H9 (cell line): ENCODE data around the gene RAD50. TPM values are rescaled to one million over a fixed set of nuclear protein-coding genes. Genes with fewer than 3 reads are reported as not detected.

Experiments
- DNase-seq: peaks from one replicate; pipeline ENCODE4 v3.0.0-alpha.2; 2017
- H2AFZ ChIP-seq: one replicate; pipeline ENCODE4 v1.6.1; 2013; ENCODE audit warnings: mild to moderate bottlenecking, low read length, control low read depth, moderate library complexity
- H2AK5ac ChIP-seq: 2 replicates; pipeline ENCODE4 v1.6.1; 2013; ENCODE audit warnings: low read length, control low read depth, mixed read lengths; ENCODE audit not compliant: insufficient read length
- H2BK120ac ChIP-seq: one replicate; pipeline ENCODE4 v1.6.1; 2013; ENCODE audit warnings: low read depth, mild to moderate bottlenecking, low read length, control low read depth, inconsistent platforms; ENCODE audit not compliant: poor library complexity, severe bottlenecking
- H2BK12ac ChIP-seq: 2 replicates; pipeline ENCODE4 v1.6.1; 2013; ENCODE audit warnings: low read length, control low read depth, mixed read lengths, low read depth; ENCODE audit not compliant: insufficient read length
- H2BK15ac ChIP-seq: 2 replicates; pipeline ENCODE4 v1.6.1; 2013; ENCODE audit warnings: low read depth, low read length, control low read depth
- H2BK20ac ChIP-seq: one replicate; pipeline ENCODE4 v1.6.1; 2013; ENCODE audit warnings: low read depth, mild to moderate bottlenecking, low read length, control low read depth, inconsistent platforms; ENCODE audit not compliant: poor library complexity, severe bottlenecking
- H2BK5ac ChIP-seq: 2 replicates; pipeline ENCODE4 v1.6.1; 2013; ENCODE audit warnings: low read length, control low read depth, mixed read lengths; ENCODE audit not compliant: insufficient read length
- H3K14ac ChIP-seq: 2 replicates; pipeline ENCODE4 v1.6.1; 2013; ENCODE audit warnings: low read length, control low read depth; ENCODE audit not compliant: insufficient read depth
- H3K18ac ChIP-seq: 2 replicates; pipeline ENCODE4 v1.6.1; 2013; ENCODE audit warnings: low read depth, mild to moderate bottlenecking, mixed read lengths, low read length, control low read depth; ENCODE audit not compliant: insufficient read length
- H3K23ac ChIP-seq: 2 replicates; pipeline ENCODE4 v1.6.1; 2013; ENCODE audit warnings: low read length, control low read depth, mixed read lengths, low read depth; ENCODE audit not compliant: insufficient read length
- H3K23me2 ChIP-seq: 2 replicates; pipeline ENCODE4 v1.6.1; 2013; ENCODE audit warnings: low read depth, mild to moderate bottlenecking, mixed read lengths, low read length, control low read depth; ENCODE audit not compliant: insufficient read length, poor library complexity, severe bottlenecking
- H3K27ac ChIP-seq: 2 replicates; pipeline ENCODE4 v1.5.1; 2013; ENCODE audit warnings: low read length, control low read depth, mixed read lengths, low read depth; ENCODE audit not compliant: insufficient read length
- H3K27me3 ChIP-seq: 2 replicates; pipeline ENCODE4 v1.6.1; 2013; ENCODE audit warnings: low read length, control low read depth, inconsistent platforms; ENCODE audit not compliant: insufficient read depth
- H3K4ac ChIP-seq: 2 replicates; pipeline ENCODE4 v1.6.1; 2013; ENCODE audit warnings: low read depth, mild to moderate bottlenecking, control low read depth, inconsistent platforms, low read length, moderate library complexity
- H3K4me1 ChIP-seq: 2 replicates; pipeline ENCODE4 v1.6.1; 2013; ENCODE audit warnings: low read length, control low read depth, inconsistent platforms; ENCODE audit not compliant: insufficient read depth
- H3K4me2 ChIP-seq: 2 replicates; pipeline ENCODE4 v1.6.1; 2013; ENCODE audit warnings: low read length, control low read depth, mixed read lengths; ENCODE audit not compliant: insufficient read length, insufficient read depth
- H3K56ac ChIP-seq: 2 replicates; pipeline ENCODE4 v1.6.1; 2013; ENCODE audit warnings: low read depth, mild to moderate bottlenecking, mixed read lengths, low read length, control low read depth; ENCODE audit not compliant: insufficient read length
- H3K79me1 ChIP-seq: 2 replicates; pipeline ENCODE4 v1.6.1; 2013; ENCODE audit warnings: low read depth, mild to moderate bottlenecking, moderate library complexity, low read length, control low read depth, inconsistent platforms; ENCODE audit not compliant: insufficient read depth, poor library complexity, severe bottlenecking
- H3K79me2 ChIP-seq: 2 replicates; pipeline ENCODE4 v1.6.1; 2013; ENCODE audit warnings: low read length, control low read depth, inconsistent platforms; ENCODE audit not compliant: insufficient read depth
- H3K9ac ChIP-seq: 2 replicates; pipeline ENCODE4 v1.6.1; 2013; ENCODE audit warnings: low read length, control low read depth, mixed read lengths; ENCODE audit not compliant: insufficient read length; ENCODE audit errors: extremely low read depth
- H3K9me3 ChIP-seq: one replicate; pipeline ENCODE4 v1.6.1; 2013; ENCODE audit warnings: low read depth, low read length, inconsistent platforms; ENCODE audit not compliant: control insufficient read depth
- H3T11ph ChIP-seq: one replicate; pipeline ENCODE4 v1.6.1; 2013; ENCODE audit warnings: mild to moderate bottlenecking, low read length, control low read depth, inconsistent platforms
- H4K20me1 ChIP-seq: one replicate; pipeline ENCODE4 v1.6.1; 2013; ENCODE audit not compliant: control insufficient read depth, insufficient read length, insufficient read depth
- H4K5ac ChIP-seq: 2 replicates; pipeline ENCODE4 v1.6.1; 2013; ENCODE audit warnings: low read depth, mild to moderate bottlenecking, mixed read lengths, low read length, control low read depth; ENCODE audit not compliant: insufficient read length
- H4K8ac ChIP-seq: replicated peaks from 2 replicates; pipeline ENCODE4 v1.6.1; 2013; ENCODE audit warnings: low read length, control low read depth, mixed read lengths, low read depth; ENCODE audit not compliant: insufficient read length
- H4K91ac ChIP-seq: 2 replicates; pipeline ENCODE4 v1.6.1; 2013; ENCODE audit warnings: low read depth, mild to moderate bottlenecking, moderate library complexity, mixed read lengths, low read length, control low read depth; ENCODE audit not compliant: insufficient read length
- H3K27ac Mint-ChIP-seq, 3 experiments: 2 replicates in 2 of 3; 3 replicates in 1 of 3; pipeline ENCODE4 v1.8.0; 2020 to 2021; ENCODE audit warnings: mixed read lengths in 3 of 3, mild to moderate bottlenecking in 1 of 3, moderate library complexity in 1 of 3
- H3K27me3 Mint-ChIP-seq: 2 replicates; pipeline ENCODE4 v1.8.0; 2021; ENCODE audit warnings: low read depth, mild to moderate bottlenecking, moderate library complexity, mixed read lengths
- H3K36me3 Mint-ChIP-seq, 3 experiments: 2 replicates in 2 of 3; 3 replicates in 1 of 3; pipeline ENCODE4 v1.8.0; 2020 to 2021; ENCODE audit warnings: low read depth in 3 of 3, mixed read lengths in 3 of 3; ENCODE audit not compliant: insufficient read depth in 1 of 3
- H3K4me1 Mint-ChIP-seq, 2 experiments: 2 replicates each; pipeline ENCODE4 v1.8.0; 2020; ENCODE audit warnings: mixed read lengths in 2 of 2
- H3K4me3 Mint-ChIP-seq, 2 experiments: 2 replicates in 1 of 2; 3 replicates in 1 of 2; pipeline ENCODE4 v1.8.0; 2020 to 2021; ENCODE audit warnings: mild to moderate bottlenecking in 2 of 2, mixed read lengths in 2 of 2, moderate library complexity in 1 of 2
- H3K9me3 Mint-ChIP-seq, 2 experiments: 2 replicates in 1 of 2; 3 replicates in 1 of 2; pipeline ENCODE4 v1.8.0; 2020; ENCODE audit warnings: mild to moderate bottlenecking in 2 of 2, mixed read lengths in 2 of 2, moderate library complexity in 1 of 2
- WGBS: extraction: QIAGEN DNeasy Blood & Tissue Kit; methylation state at CpG from one replicate; pipeline ENCODE4 v1.1.7; 2013; ENCODE audit warnings: missing lambda C conversion rate, low lambda C conversion rate, mixed read lengths; ENCODE audit not compliant: insufficient read length; ENCODE audit errors: extremely low coverage; 5-methylcytosine and 5-hydroxymethylcytosine counted together
- total RNA-seq: library from RNA; stranded (reverse); gene quantifications from 2 replicates; pipeline ENCODE4 v1.2.1, GENCODE V29; 2021
- TF ChIP-seq, protein P1 (sequence below): fragments of 200-600 bp; sonication (generic); conservative IDR thresholded peaks from 3 replicates; pipeline ENCODE4 v1.8.0; 2021; ENCODE audit warnings: antibody characterized with exemption, mild to moderate bottlenecking

The RAD50 gene
- total RNA-seq, 1 experiment from 2014 or later, result 46.1 TPM

DNA sequence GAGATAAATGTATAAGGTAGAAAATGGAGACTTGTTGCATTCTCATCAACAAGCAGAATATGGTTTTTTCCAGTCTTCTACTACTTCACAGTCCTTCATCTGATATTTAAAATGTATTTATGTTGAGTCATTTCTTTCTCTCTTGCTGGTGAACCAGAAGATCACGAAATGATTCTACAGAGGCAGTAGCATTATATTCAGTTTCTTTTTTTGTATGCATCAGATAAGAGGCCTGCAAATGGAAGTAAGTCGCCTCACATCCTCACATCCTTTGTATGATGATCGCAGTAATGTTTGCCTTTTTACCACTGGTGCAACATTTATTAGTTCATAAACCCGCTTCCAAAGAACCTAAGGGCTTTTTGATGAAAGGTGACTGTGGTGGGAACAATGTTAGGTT is 79.1 kb downstream of the RAD50 start:
- no peak overlapping the region for H3K23ac ChIP-seq
- H3K27me3 ChIP-seq, result no peaks in the 10 kb centered on the region
- Mint-ChIP-seq H3K36me3 (peaks cover 4 to 47% (median 16%) of the 10 kb centered on the region in 3 experiments; a peak in 6 of 7 replicates), H3K4me1 (no peaks in the 10 kb centered on the region), H3K27me3 (no peaks in the 10 kb centered on the region), H3K27ac (no peak overlapping the region), H3K9me3 (no peaks in the 10 kb centered on the region), H3K4me3 (no peak overlapping the region)
- H2BK20ac ChIP-seq, result no peak overlapping the region
- no peaks in the 10 kb centered on the region for H3K79me2 ChIP-seq
- no peak overlapping the region for H4K8ac ChIP-seq
- no peak overlapping the region for H3K56ac ChIP-seq
- no peak overlapping the region for H3K27ac ChIP-seq
- no peak overlapping the region for H2BK12ac ChIP-seq
- H3K18ac ChIP-seq, result no peak overlapping the region
- H3K14ac ChIP-seq, result no peak overlapping the region
- no peaks in the 10 kb centered on the region for H3K9me3 ChIP-seq
- no peak overlapping the region for H2BK5ac ChIP-seq
- H3K4me2 ChIP-seq, result no peak overlapping the region
- no peak overlapping the region for H4K91ac ChIP-seq
- DNase-seq, result no peak
- H3K23me2 ChIP-seq, result no peaks in the 10 kb centered on the region
- no CpG with 5 or more reads among the region's 4 CpGs for WGBS
- no peak overlapping the region for H3K9ac ChIP-seq
- H2AK5ac ChIP-seq, result no peak overlapping the region
- no peaks in the 10 kb centered on the region for H4K20me1 ChIP-seq
- TF ChIP-seq, protein P1, sequence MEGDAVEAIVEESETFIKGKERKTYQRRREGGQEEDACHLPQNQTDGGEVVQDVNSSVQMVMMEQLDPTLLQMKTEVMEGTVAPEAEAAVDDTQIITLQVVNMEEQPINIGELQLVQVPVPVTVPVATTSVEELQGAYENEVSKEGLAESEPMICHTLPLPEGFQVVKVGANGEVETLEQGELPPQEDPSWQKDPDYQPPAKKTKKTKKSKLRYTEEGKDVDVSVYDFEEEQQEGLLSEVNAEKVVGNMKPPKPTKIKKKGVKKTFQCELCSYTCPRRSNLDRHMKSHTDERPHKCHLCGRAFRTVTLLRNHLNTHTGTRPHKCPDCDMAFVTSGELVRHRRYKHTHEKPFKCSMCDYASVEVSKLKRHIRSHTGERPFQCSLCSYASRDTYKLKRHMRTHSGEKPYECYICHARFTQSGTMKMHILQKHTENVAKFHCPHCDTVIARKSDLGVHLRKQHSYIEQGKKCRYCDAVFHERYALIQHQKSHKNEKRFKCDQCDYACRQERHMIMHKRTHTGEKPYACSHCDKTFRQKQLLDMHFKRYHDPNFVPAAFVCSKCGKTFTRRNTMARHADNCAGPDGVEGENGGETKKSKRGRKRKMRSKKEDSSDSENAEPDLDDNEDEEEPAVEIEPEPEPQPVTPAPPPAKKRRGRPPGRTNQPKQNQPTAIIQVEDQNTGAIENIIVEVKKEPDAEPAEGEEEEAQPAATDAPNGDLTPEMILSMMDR, result no peak
- H3K4me1 ChIP-seq, result no peaks in the 10 kb centered on the region
- H3K4ac ChIP-seq, result no peak overlapping the region
- no peak overlapping the region for H2BK15ac ChIP-seq
- no peak overlapping the region for H3T11ph ChIP-seq
- H4K5ac ChIP-seq, result no peak overlapping the region
- no peak overlapping the region for H2AFZ ChIP-seq
- no peak overlapping the region for H2BK120ac ChIP-seq
- no peaks in the 10 kb centered on the region for H3K79me1 ChIP-seq
